HT1080 (cell line): ENCODE results near the gene OR2D3. TPM values are rescaled to one million over a fixed set of nuclear protein-coding genes. Genes with fewer than 3 reads are reported as not detected.
"Not testable (repeated sequence)": the region's sequence is repeated elsewhere in the genome, so short reads cannot be mapped to it uniquely, and the experiment has no call there.

Experiments
- DNase-seq: peaks from one replicate; pipeline ENCODE4 v3.0.0-alpha.2; 2015; ENCODE audit warnings: low read depth
- total RNA-seq: library from RNA; depleted of rRNA; stranded (reverse); fragments of >200 nt; shearing (Covaris generic); gene quantifications from 2 replicates; pipeline ENCODE4 v1.2.3, GENCODE V29; 2014; rRNA removed

The OR2D3 gene
- total RNA-seq, 1 experiment from 2014 or later: not detected

DNA sequence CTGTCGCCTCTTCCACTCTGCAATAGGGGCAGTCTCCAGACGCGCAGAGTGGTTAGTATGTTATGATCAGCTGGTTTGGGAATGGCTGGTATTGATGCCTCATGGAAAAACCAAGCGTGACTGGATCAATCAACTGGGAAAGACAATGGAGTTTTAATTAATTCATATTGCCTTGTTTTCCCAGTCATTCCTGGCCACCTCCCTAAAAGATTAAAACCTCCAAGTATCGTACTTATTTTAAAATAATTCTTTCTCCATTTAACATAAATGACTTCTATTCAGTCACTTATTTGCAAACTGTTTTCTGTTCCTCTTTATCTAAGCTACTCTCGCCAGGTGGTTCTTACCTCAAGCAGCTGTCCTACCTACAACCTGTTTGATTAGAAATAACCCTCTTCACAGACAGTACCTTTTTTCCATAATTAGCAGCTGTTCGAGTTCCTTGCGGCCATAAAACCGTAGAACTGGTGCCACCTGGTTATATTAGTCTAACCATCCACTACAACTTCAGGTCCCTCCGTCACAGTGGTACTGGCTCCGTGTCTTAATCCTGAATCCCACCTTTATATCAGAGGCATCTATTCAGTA, 6.3 kb downstream of the OR2D3 start:
- no peak for DNase-seq

DNA sequence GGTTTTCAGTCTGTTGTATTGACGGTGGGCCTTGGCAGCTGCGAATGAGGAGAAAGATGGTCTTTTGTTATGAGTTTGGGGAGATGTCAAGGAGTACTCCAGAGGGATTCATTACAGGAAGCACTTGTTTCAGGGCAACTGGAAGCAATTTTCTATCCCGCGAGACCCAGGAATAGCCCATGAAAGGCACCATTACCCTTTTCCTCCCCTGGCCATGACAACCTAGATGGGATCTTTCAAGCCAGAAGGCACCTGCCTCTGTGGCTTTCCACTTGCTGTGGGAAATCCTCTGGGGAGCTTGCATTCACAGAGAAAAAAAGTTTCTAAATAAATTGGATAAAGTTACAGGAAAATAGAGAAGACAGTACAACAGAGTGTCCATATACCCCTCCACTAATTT, 8.1 kb downstream of the OR2D3 start:
- DNase-seq: no peak

DNA sequence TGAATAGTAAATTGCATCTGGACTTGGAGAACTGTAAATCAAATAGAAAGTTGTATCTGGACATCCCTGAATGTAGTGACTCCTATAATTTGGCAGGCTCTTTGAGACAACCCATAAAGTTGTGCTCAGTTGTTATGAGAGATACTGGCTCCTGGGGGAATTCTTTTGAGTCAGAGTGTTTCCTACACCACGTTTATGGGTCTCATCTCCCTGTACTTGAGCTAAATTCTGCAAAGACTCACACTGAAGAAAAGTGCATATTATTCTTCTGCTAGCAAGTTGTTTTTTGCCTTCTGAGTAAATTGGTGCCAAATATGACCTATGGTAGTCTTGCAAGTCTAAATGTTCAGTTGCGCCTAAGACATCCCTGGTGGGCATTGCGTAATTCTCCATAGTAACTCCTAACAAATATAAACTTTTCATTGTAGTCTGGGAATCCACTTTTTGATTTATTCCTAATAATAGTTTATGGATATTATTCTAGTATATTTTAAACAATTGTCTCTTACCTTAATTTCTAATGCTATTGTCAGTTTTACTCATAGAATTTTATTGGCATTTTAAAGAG, 10.4 kb downstream of the OR2D3 start:
- DNase-seq: no peak

DNA sequence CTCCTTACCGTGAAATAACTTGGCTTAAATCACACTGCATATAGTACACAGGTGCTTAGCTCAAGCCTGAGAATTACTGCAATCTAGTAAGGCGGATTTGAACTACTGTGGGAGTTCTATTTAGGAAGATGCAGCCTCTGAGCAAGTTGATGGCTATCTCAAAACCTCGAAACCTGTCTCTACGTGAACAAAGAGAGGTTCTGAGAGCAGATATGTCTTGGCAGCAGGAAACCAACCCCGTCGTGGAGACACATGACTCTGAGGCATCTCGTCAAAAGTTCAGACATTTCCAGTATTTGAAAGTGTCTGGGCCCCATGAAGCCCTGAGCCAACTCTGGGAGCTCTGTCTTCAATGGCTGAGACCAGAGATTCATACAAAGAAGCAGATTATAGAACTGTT, 11.3 kb downstream of the OR2D3 start:
- no peak for DNase-seq

DNA sequence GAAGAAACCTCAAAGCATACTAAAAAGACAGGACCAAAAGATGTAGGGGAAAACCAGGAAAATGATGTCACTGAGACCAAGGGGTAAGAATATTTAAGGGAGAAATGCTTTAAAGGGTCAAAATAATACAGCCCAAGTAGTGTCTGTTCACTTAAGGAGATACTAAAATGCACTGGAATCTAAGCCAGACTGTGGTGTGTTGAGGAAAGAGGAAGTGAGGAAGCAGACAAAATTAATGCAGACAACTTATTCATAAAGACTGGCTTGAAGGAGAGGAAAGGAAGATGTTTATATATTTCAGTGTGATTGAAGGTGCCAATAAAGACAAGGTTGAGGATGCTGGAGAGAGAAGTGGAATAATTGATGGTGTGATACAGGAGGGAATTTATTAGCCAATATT, 21.2 kb downstream of the OR2D3 start:
- no peak for DNase-seq

DNA sequence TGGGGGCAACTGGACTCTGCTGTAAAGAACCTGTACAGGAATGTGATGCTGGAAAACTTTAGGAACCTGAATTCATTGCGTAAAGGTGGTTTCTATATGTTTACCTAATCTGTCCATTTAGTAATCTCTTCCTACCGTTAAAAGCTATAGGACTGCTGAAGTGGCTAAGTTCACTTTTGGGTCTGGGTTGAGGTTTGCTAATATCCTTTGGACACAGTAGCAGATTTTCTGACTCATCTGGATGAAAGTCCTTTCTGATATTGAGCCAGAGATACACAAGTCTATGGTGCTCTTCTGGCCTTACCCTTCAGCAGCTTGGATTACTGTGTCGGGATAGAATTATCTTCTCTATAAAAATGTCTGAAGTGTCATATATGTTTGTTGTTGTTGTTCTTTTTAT, 22.3 kb downstream of the OR2D3 start:
- DNase-seq: no peak

DNA sequence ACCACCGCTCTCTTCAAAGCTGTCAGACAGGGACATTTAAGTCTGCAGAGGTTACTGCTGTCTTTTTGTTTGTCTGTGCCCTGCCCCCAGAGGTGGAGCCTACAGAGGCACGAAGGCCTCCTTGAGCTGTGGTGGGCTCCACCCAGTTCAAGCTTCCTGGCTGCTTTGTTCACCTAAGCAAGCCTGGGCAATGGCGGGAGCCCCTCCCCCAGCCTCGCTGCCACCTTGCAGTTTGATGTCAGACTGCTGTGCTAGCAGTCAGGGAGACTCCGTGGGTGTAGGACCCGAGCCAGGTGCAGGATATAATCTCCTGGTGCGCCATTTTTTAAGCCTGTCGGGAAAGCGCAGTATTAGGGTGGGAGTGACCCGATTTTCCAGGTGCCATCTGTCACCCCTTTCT, 33.4 kb downstream of the OR2D3 start:
- not testable (repeated sequence) for DNase-seq

DNA sequence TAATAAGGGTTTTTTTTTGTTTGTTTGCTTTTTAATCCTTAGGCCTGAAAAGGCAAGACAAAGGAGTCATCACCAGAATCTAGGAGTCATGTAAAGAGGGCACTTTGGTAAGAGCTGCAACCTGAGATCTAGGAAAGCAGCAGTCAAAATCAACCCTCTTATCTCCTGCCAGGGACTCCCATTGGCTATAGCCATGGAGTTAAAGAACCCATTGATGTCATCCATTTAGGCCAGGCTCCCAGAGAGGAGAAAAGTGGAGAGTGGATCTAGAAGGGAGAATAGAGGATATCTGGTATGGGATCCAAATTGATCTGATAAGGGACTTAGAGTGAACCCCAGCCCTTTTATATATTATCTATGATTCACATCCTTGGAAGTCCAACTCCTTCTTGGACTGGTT, 41.3 kb downstream of the OR2D3 start:
- DNase-seq: no peak

DNA sequence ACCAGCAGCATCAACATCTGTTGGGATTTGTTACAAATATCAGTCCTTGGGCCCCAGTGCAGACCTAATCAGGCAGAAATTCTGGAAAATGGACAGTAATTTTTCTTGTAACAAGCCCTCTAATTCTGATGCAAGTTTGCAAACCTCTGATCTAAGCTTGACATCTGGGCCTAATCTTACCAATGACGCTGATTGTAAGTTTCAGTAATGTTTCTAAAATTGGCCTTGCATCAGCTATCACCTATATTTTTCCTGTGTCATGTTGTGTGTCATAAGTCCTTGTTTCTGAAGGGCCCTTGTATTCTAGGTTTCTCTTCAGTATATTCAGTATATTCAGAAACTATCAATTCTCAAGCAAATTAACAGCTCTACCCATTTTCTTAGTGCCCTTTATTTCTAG, 41.9 kb downstream of the OR2D3 start:
- DNase-seq: no peak

DNA sequence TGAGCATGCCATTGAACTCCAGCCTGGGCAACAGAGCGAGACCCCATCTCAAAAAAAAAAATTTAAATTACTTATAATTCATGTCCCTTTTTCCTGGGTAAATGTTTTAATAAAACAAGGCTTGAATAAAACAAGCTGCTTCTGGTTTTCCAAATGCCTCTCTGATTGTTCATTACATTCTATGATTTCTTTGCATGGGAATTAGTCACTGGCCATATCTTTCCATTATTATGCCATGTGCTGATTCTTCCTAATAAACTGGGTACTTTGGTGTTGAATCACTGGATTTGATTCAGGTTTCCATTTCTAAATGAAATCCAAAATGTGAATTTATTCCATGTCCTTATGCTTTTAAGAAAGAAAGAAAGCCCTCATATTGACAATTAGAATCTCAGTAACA, 48.0 kb downstream of the OR2D3 start:
- no peak for DNase-seq

DNA sequence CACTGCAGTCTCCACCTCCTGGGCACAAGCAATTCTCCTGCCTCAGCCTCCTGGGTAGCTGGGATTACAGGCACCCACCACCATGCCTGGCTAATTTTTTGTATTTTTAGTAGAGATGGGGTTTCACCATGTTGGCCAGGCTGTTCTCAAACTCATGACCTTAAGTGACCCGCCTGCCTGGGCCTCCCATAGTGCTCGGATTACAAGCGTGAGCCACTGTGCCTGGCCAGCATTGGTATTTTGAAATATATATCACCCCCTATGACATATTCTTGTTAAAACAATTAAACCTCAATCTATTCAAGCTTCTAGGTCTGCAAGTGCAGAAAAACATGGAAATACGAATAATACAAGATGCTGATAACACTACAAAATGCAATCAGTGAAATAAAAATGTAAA, 49.1 kb downstream of the OR2D3 start:
- not testable (repeated sequence) for DNase-seq

Other genes with a start within 250 kb of the OR2D3 start
- 93.0 and 140 TPM in 2 replicates for gene MRPL17, start 237.7 kb upstream of the OR2D3 start, total RNA-seq
- gene OR2AG2, start 149.0 kb upstream of the OR2D3 start, total RNA-seq: not detected in 2 replicates
- gene OR2AG1, start 138.0 kb upstream of the OR2D3 start, total RNA-seq: not detected in 2 replicates
- gene OR6A2, start 121.3 kb upstream of the OR2D3 start, total RNA-seq: not detected in 2 replicates
- gene OR10A5, start 75.3 kb upstream of the OR2D3 start, total RNA-seq: not detected in 2 replicates
- gene OR10A2, start 57.9 kb upstream of the OR2D3 start, total RNA-seq: not detected in 2 replicates
- gene OR10A4, start 44.4 kb upstream of the OR2D3 start, total RNA-seq: not detected in 2 replicates
- gene OR2D2, start 28.5 kb upstream of the OR2D3 start, total RNA-seq: not detected in 2 replicates
- gene ZNF215, start 5.4 kb downstream of the OR2D3 start, total RNA-seq: not detected in 2 replicates
- 0.03 TPM in 1 of 2 replicates, not detected in the other for gene ZNF214, start 99.3 kb downstream of the OR2D3 start, total RNA-seq
- gene NLRP14, start 99.5 kb downstream of the OR2D3 start, total RNA-seq: not detected in 2 replicates
- gene RBMXL2, start 168.0 kb downstream of the OR2D3 start, total RNA-seq: not detected in 2 replicates